NCI-H510A (cell line): ENCODE measurements around the gene IGSF21.

Experiments used
- DNase-seq: peaks from one replicate; lab custom pipeline; 2025; lab: John Stamatoyannopoulos, UW

The IGSF21 gene

GRCh38 chr1:18107369-18108298 lies at the start of gene IGSF21:
TSS of gene IGSF21 (plus strand) at chr1:18107798. CDS start at chr1:18108129, 331 bp downstream.
- peak; percentile 76 for DNase-seq

GRCh38 chr1:18058206-18058921 lies 49.2 kb upstream of the IGSF21 start:
- no peak for DNase-seq

GRCh38 chr1:18058981-18059605 lies 48.5 kb upstream of the IGSF21 start:
- no peak for DNase-seq

- DNase-seq: no peak
Measured at GRCh38 chr1:18060366-18060765, 47.2 kb upstream of the IGSF21 start.

GRCh38 chr1:18062185-18062584 lies 45.4 kb upstream of the IGSF21 start:
- DNase-seq: no peak

GRCh38 chr1:18064534-18064933 lies 43.1 kb upstream of the IGSF21 start:
- no peak for DNase-seq

- DNase-seq: no peak
Measured at GRCh38 chr1:18066576-18066975, 41.0 kb upstream of the IGSF21 start.

GRCh38 chr1:18069903-18070302 lies 37.7 kb upstream of the IGSF21 start:
- no peak for DNase-seq

- no peak for DNase-seq
Measured at GRCh38 chr1:18072066-18072465, 35.5 kb upstream of the IGSF21 start.

GRCh38 chr1:18073066-18073642 lies 34.4 kb upstream of the IGSF21 start:
- no peak for DNase-seq

GRCh38 chr1:18077657-18078215 lies 29.9 kb upstream of the IGSF21 start:
- peak; percentile 95 for DNase-seq

GRCh38 chr1:18079941-18080735 lies 27.5 kb upstream of the IGSF21 start:
- peak; percentile 57 for DNase-seq

GRCh38 chr1:18085387-18086074 lies 22.1 kb upstream of the IGSF21 start:
- DNase-seq: no peak

GRCh38 chr1:18088077-18088594 lies 19.5 kb upstream of the IGSF21 start:
- no peak for DNase-seq

GRCh38 chr1:18089488-18089887 lies 18.1 kb upstream of the IGSF21 start:
- DNase-seq: no peak

- peak; percentile 73 for DNase-seq
Measured at GRCh38 chr1:18090636-18091035, 17.0 kb upstream of the IGSF21 start.

GRCh38 chr1:18091660-18092446 lies 15.7 kb upstream of the IGSF21 start:
- no peak for DNase-seq

- DNase-seq: no peak
Measured at GRCh38 chr1:18093193-18093592, 14.4 kb upstream of the IGSF21 start.

- DNase-seq: no peak
Measured at GRCh38 chr1:18093646-18094045, 14.0 kb upstream of the IGSF21 start.
